GM12864 (cell line): ENCODE data around the gene FIBCD1.

ENCODE experiments used
- DNase-seq: peaks from one replicate; pipeline ENCODE4 v3.0.0-alpha.2; 2011; ENCODE audit warnings: low read depth
- H3K4me3 ChIP-seq: 2 replicates; pipeline ENCODE4 v1.5.1; 2011; ENCODE audit warnings: mild to moderate bottlenecking, low read depth, low read length, control low read depth
- CTCF ChIP-seq: IDR thresholded peaks from 2 replicates; pipeline ENCODE4 v1.5.1; 2011; ENCODE audit warnings: low read depth, mild to moderate bottlenecking, moderate library complexity, low read length, control low read depth, inconsistent platforms; ENCODE audit errors: missing control alignments

FIBCD1 gene

DNA sequence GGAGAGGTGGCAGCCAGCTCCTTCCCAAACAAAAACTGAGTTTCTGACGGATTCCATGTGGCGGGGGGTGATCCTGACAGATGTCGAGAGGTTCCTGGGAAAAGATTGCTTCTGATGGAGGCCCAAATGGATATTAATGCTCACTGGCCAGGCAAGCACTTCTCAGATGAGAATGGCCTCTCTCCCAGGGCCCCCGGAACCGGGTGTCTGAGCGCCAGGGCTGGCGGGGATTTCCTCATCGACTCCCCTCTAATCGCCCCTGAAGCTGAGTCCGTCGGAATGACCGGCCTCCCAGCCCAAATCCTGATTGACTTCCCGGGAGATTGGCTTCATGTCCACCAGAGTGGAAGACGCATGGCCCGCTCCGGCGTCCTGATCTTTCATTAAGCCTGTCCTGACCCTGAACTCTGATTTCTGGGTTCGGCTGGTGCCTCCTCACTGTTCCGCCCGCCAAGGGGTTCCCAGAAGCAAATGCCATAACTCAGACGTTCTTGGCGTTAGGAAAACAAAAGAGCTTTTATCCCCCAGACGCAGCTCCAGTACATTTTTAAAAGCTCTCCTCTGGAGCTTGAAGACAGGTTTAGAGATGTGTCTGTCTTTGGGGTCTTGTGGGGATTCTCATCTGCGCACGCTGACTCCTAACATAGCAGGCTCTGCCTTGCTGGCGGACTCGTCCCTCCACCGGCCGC, 17.6 kb downstream of the FIBCD1 start:
- DNase-seq: no peak
- no peak for TF ChIP-seq CTCF
- H3K4me3 ChIP-seq: no peak overlapping the region

- TF ChIP-seq CTCF: no peak
- no peak for DNase-seq
- H3K4me3 ChIP-seq: no peak overlapping the region
Measured at GRCh38 chr9:130920762-130921299, 18.2 kb downstream of the FIBCD1 start.

DNA sequence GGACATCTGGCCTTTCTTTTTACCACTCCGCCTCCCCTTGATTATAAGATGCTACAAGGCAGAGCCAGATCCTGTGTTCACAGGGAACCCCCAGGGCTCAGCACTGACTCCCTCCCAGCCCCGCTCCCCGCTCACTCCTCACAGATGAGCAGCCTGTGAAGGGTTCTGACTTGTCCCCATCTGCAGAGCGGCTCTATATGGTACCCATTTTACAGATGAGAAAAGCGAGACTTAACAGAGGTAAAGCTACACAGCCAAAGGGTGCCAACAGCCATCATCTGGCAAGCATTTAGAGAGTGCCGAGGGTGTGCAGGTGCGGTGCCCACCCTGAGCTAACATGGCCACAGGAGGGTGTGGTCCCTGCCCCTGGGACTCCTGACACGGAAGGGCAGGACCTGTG, 18.8 kb downstream of the FIBCD1 start:
- no peak for TF ChIP-seq CTCF
- no peak for DNase-seq
- H3K4me3 ChIP-seq: no peak overlapping the region

GRCh38 chr9:130919559-130920145, 19.4 kb downstream of the FIBCD1 start:
- no peak overlapping the region for H3K4me3 ChIP-seq
- DNase-seq: no peak
- no peak for TF ChIP-seq CTCF

- no peak for DNase-seq
- H3K4me3 ChIP-seq: no peak overlapping the region
- no peak for TF ChIP-seq CTCF
Measured at GRCh38 chr9:130918826-130919558, 20.1 kb downstream of the FIBCD1 start.

GRCh38 chr9:130918101-130918825, 20.8 kb downstream of the FIBCD1 start:
- DNase-seq: no peak
- no peak for TF ChIP-seq CTCF
- H3K4me3 ChIP-seq: no peak overlapping the region
